Liver (tissue), 3 donors: ENCODE data around the gene PAK4.

ENCODE experiments used
- CTCF ChIP-seq: fragments of 150-350 bp; IDR thresholded peaks from 2 replicates; pipeline ENCODE4 v1.5.1; 2017; ENCODE audit warnings: improper control_type of control experiment, low read depth, low read length; ENCODE audit not compliant: missing input control
- GABPA ChIP-seq, 2 donors: IDR thresholded peaks in 1 of 2; conservative IDR thresholded peaks in 1 of 2; 2 replicates each; pipeline ENCODE4 v1.6.1; 2016; ENCODE audit warnings: antibody characterized with exemption in 2 of 2, mild to moderate bottlenecking in 1 of 2, moderate library complexity in 1 of 2
- MAX ChIP-seq: IDR thresholded peaks from 2 replicates; pipeline ENCODE4 v1.6.1; 2016; ENCODE audit warnings: antibody characterized with exemption
- RAD21 ChIP-seq, 2 donors: IDR thresholded peaks; 2 replicates each; pipeline ENCODE4 v1.6.1; 2016; ENCODE audit warnings: antibody characterized with exemption in 2 of 2, mild to moderate bottlenecking in 2 of 2
- TAF1 ChIP-seq: conservative IDR thresholded peaks from 2 replicates; pipeline ENCODE4 v1.6.1; 2016; ENCODE audit warnings: antibody characterized with exemption, mild to moderate bottlenecking
- ZBTB33 ChIP-seq: IDR thresholded peaks from 2 replicates; pipeline ENCODE4 v1.6.1; 2016; ENCODE audit warnings: antibody characterized with exemption
- TF ChIP-seq, protein P1 (sequence below): IDR thresholded peaks from 2 replicates; pipeline ENCODE4 v1.6.1; 2016; ENCODE audit warnings: antibody characterized with exemption, mild to moderate bottlenecking
- donor health status: healthy.
- donor health status: healthy.

- TF ChIP-seq MAX (no peak), CTCF (no peak), TAF1 (no peak), GABPA (IDR thresholded peaks at IDR 0.05 in 1 of 2, conservative IDR thresholded peaks at IDR 0.05 in 1 of 2) (no peak), RAD21 (IDR thresholded peaks at IDR 0.05) (no peak), ZBTB33 (no peak)
- TF ChIP-seq, protein P1, sequence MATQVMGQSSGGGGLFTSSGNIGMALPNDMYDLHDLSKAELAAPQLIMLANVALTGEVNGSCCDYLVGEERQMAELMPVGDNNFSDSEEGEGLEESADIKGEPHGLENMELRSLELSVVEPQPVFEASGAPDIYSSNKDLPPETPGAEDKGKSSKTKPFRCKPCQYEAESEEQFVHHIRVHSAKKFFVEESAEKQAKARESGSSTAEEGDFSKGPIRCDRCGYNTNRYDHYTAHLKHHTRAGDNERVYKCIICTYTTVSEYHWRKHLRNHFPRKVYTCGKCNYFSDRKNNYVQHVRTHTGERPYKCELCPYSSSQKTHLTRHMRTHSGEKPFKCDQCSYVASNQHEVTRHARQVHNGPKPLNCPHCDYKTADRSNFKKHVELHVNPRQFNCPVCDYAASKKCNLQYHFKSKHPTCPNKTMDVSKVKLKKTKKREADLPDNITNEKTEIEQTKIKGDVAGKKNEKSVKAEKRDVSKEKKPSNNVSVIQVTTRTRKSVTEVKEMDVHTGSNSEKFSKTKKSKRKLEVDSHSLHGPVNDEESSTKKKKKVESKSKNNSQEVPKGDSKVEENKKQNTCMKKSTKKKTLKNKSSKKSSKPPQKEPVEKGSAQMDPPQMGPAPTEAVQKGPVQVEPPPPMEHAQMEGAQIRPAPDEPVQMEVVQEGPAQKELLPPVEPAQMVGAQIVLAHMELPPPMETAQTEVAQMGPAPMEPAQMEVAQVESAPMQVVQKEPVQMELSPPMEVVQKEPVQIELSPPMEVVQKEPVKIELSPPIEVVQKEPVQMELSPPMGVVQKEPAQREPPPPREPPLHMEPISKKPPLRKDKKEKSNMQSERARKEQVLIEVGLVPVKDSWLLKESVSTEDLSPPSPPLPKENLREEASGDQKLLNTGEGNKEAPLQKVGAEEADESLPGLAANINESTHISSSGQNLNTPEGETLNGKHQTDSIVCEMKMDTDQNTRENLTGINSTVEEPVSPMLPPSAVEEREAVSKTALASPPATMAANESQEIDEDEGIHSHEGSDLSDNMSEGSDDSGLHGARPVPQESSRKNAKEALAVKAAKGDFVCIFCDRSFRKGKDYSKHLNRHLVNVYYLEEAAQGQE = no peak
Observed at GRCh38 chr19:39180749-39181148, 55.2 kb downstream of the PAK4 start.
